ENCODE results near the gene C9.
"Not testable (repeated sequence)": the region's sequence is repeated elsewhere in the genome, so short reads cannot be mapped to it uniquely, and the experiment has no call there.

The C9 gene

DNA sequence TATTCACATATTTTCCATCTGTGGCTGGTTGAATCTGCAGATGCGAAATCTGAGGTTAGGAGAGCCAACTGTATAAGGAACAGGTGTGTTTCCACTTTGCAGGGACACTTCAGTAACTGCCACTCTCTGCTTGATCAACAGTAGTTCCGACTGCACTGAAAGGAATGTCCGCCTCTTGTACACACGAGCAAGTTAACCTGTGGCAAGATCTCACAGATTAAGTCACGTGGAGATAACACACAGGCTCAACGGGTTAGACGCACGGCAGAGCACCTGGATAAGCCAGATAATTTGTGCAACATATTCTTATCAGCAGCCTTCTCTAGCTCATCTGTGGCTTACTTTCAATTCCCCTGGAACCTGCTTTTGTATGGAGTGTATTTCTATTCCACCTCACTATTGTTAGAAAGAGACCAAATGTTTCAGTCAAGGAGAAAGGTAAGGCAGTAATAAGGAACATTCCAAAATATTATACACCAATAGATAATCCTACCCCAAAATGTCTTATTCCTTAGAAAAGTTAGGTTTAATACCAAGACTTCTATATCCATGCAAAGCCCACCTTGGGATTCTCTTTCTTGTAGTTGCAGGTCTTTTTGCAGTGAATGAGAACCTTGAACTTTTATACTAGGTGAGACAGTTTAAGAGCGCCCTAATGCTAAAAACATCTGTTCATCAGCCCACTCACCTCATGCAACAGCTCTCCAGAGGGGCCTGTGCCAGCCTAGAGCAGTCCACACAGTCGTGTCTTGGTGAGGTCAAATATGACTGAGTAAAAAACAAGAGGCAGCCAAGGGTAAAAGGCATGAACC lies 6.5 kb upstream of the C9 start:
- DNase-seq = no peak

- no peak for DNase-seq
Measured at GRCh38 chr5:39369123-39369815, 5.0 kb upstream of the C9 start.

GRCh38 chr5:39368116-39368515 lies 3.8 kb upstream of the C9 start:
- no peak for DNase-seq

DNA sequence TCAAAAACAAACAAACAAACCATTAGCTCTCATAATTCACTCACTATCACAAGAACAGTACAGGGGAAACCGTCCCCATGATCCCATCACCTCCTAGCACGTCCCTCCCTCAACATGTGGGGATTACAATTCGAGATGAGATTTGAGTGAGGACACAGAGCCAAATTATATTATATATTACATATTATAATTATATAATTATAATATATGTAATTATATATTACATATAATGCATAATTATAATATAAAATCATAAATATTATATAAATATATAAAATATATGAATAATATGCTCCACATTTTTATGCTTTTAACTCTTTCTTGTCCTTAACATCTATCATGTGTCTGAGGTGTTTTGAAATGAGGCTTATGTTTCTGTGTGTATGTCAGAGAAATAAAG lies 3.4 kb upstream of the C9 start:
- no peak for DNase-seq

- DNase-seq = no peak
Measured at GRCh38 chr5:39363217-39363616, 1.1 kb downstream of the C9 start.

DNA sequence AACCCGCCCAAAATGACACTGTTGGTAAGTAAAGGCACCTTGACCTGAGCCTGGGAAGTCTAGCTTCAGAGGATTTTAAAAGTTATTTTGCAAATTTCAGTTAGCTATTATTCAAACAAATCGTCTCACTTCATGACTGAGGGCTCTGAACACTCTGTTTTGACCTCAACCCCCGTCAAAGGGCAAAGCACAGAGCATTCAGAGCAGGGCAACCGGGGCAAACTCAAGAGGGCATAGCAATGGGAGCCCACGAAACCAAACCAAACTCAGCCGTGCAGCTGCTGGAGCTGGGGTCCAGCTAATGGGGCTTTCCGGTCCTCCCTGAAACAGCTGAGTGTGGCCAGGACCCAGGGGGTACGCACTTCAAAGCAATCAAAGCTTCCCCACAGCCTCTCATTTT lies 1.6 kb downstream of the C9 start:
- no peak for DNase-seq

DNA sequence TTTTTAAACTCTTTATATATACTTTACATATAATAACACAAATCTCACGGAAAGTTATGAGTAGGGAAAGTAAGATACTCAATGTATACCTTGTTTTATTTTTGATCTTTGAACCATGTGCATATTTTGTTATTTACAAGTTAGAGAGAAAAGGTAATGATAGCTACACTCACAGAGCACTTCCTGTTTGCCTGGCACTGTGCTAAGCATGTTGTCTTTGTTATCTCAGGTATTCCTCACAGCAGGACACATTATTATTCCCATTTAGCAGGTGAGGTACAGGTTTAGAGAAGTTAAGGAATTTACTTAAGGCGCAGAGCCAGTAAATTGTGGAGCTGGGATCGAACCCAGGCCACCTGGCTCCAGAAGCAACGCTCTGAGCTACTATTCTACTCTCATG lies 3.0 kb downstream of the C9 start:
- no peak for DNase-seq

- DNase-seq = no peak
Measured at GRCh38 chr5:39360471-39361111, 3.7 kb downstream of the C9 start.

- DNase-seq = no peak
Measured at GRCh38 chr5:39356263-39356662, 8.0 kb downstream of the C9 start.

DNA sequence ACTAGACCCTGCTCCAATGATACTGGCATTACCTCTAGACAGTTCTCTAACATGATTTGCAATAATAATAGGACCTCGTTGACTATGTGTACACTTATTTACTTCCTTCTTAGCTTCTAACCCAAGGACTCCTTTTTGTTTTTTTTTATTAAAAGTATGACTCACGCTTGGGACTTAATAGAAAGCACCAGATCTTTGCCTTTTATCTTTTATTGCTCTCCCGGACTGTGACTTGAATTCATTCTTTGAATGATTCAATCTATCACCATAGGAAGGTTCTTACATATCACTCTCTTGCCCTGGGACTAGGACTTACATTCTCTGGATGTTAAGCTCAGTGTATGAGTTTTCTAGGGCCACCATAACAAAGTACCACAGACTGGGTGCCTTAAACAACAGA lies 9.0 kb downstream of the C9 start:
- no peak for DNase-seq

- no peak for DNase-seq
Measured at GRCh38 chr5:39353717-39354399, 10.4 kb downstream of the C9 start.

GRCh38 chr5:39352951-39353350 lies 11.3 kb downstream of the C9 start:
- no peak for DNase-seq

DNA sequence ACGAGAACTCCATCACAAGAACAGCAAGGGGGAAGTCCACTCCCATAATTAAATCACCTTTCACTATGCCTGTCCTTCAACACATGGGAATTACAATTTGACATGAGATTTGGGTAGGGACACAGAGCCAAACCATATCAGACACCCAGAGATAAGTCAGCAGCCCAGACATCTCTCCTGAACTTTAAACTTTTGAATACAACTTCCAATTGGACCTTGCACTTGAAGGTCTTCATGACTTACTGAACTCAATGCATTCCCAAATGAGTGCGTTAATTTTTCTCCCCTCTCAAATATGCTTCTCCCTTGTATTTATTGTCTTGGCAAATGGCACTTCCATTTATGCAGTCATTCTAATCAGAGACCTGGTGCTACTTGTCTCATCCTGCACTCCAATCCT lies 12.1 kb downstream of the C9 start:
- DNase-seq = no peak

DNA sequence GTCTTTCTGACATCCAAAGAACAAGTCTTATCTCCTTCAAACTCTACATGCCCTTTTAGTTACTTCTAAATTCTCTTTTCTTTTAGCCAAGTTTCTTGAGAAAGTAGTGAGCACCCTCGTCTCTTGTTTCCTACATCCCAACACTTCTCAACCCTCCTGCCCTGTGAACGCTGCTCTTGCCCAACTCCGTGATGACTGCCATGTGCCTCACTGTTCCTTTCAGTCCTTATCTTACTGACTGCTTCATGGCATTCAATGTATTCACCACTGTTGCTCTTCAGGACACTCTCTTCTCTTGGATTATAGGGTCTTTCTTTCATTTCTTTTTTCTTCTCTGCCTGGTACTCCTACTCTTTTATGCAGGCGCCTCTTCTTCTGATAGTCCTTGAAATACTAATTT lies 14.8 kb downstream of the C9 start:
- no peak for DNase-seq

GRCh38 chr5:39342460-39342859 lies 21.8 kb downstream of the C9 start:
- DNase-seq = no peak

GRCh38 chr5:39341896-39342295 lies 22.4 kb downstream of the C9 start:
- no peak for DNase-seq

DNA sequence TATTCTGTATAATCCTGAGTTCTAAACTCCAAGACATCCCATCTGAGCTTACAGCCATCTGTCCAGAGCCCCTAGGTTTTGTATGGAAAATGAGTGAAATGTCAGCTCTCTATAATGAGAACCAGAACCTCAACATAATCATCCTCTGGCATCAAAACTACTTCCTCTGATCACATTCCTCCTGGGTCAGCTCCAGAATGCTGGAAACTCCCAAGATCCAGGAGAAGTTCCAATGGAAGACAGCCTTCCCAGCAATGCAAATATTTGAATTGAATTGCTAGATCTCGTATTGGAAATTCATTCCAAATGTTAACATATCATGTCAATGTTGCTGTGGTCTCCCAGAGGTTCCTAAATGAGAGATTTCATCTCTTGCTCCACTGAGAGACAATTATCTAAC lies 23.8 kb downstream of the C9 start:
- DNase-seq = no peak

DNA sequence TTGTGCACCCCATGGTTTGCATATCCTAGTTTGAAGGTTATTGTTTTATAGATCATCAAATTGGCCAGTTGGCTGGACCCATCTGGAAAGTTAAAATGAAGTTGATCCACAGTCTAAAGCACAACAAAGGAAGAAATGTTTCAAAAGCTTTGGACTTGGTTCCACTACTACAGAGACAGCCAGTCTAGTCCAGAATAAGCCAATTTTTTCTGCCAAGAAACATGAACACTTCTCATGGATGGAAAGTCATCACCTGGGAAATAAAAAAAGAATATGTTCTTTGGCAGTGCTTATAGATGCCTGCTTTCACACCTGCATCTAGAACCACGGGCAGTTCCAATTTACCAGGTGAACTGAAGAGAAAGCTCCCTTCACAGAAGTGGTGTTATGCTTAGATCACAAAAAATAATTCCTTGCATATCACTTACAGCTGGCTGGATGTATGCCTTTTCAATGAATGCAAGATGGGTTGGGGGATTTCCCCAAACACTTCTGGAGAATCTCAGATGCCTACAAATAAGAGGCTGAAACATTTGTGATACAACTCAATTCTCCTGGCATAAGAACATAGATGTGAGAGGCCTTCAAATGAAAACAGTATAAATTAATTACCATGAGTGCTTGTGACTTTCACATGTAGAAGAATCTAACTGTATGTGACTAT lies 26.9 kb downstream of the C9 start:
- DNase-seq = no peak

DNA sequence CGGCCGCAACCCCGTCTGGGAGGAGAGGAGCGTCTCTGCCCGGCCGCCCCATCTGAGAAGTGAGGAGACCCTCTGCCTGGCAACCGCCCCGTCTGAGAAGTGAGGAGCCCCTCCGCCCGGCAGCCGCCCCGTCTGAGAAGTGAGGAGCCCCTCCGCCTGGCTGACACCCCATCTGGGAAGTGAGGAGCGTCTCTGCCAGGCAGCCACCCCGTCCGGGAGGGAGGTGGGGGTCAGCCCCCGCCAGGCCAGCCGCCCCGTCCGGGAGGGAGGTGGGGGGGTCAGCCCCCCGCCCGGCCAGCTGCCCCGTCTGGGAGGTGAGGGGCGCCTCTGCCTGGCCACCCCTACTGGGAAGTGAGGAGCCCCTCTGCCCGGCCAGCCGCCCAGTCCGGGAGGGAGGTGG lies 30.0 kb downstream of the C9 start:
- not testable (repeated sequence) for DNase-seq

DNA sequence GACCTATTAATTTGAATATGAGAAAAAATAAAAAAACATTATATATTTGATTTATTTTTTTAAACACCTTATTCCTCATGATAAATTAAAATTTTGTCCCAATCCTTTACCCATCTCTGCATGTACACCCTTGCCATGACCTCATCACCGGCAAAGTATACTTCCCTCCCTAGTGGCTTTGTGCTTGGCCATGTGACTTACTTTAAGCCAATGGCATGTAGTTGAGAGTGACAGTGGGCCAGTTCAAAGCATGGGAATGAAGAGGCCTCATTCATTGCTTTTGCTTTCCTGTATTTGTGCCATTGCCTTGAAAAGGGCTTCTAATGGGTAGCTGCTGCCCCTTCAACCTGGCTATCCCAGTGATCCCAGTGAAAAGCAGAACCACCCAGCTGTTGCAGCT lies 31.2 kb downstream of the C9 start:
- DNase-seq = no peak

GRCh38 chr5:39331861-39332381 lies 32.4 kb downstream of the C9 start:
- no peak for DNase-seq

GRCh38 chr5:39328731-39329130 lies 35.6 kb downstream of the C9 start:
- DNase-seq = no peak

DNA sequence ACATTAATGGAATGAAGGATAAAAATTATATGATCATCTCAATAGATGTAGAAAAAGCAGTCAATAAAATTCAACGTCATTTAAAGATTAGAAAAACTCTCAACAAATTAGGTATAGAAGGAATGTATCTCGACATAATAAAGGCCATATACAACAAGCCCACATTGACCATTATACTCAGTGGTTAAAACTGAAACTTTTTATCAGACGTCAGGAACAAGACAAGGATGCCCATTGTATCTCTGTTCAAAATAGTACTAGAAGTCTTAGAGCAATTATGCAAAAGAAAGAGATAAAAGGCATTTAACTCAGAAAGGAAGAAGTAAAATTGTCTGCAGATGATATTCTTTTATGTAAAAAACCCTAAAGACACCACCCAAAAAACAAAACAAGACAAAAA lies 40.8 kb downstream of the C9 start:
- DNase-seq = no peak
